ENCODE measurements around the gene MACROD2.
A peak's percentile ranks its signal among the peaks of the same experiment; 100 is the strongest.

The MACROD2 gene

GRCh38 chr20:14067603-14068002 is 72.3 kb downstream of the MACROD2 start:
- DNase-seq (ENCODE audit: low read depth in 1 of 2, low spot score in 1 of 2): no peak
- in situ Hi-C loops (cut with HindIII; ENCODE audit: low pct_unique_long_range_greater_than_20kb, low sequenced_read_pairs): no loop called here
- TF ChIP-seq JUND (IDR thresholded peaks at IDR 0.05; ENCODE audit: low read depth): no peak

GRCh38 chr20:14069796-14070195 is 74.5 kb downstream of the MACROD2 start:
- in situ Hi-C loops (cut with HindIII; ENCODE audit: low pct_unique_long_range_greater_than_20kb, low sequenced_read_pairs): no loop called here
- no peak for TF ChIP-seq JUND (IDR thresholded peaks at IDR 0.05; ENCODE audit: low read depth)
- no peak for DNase-seq (ENCODE audit: low read depth in 1 of 2, low spot score in 1 of 2)

DNA sequence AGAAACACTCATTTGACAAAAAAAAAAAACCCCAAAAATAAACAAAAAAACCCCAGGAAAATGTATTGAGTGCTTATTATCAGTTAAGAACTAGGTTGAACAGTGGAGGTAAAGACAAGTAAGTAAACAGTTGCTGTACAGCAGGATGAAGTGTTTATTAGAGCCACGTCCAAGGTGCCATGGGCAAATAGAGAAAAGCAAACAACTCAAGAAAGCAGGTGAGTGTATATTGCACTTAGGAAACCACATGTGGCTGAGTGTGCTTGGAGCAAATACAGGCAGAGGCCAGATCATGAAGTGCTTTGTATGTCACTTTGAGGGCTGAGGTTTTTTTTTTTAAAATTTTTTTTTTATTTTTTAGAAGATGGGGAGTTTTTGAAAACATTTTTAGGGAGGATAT is 98.3 kb downstream of the MACROD2 start:
- peak; percentile 21 to 89 for DNase-seq (ENCODE audit: low read depth in 1 of 2, low spot score in 1 of 2)
- in situ Hi-C loops (cut with HindIII; ENCODE audit: low pct_unique_long_range_greater_than_20kb, low sequenced_read_pairs): no loop called here

DNA sequence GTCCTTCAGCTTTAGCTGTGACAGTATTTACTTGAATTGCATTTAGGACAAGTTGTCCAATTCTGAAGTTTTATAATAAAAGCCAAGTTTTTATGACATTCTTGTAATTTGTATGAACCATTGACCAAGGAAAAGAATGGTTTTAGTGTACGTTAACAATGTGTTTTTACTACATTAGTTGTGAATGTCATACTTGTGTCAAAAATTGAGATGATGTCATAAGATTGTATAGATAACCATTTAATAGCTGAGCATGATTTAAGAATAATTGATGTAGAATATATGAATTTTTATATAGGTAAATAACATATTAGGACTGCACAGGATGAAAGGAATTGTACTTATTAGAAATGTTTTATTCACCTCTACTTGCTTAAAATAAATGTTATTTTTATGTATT is 102.9 kb downstream of the MACROD2 start:
- DNase-seq (ENCODE audit: low read depth in 1 of 2, low spot score in 1 of 2): no peak
- in situ Hi-C loops (cut with HindIII; ENCODE audit: low pct_unique_long_range_greater_than_20kb, low sequenced_read_pairs): no loop called here
- no peak for TF ChIP-seq JUND (IDR thresholded peaks at IDR 0.05; ENCODE audit: low read depth)

More for the DNA sequence above, 98.3 kb downstream of the MACROD2 start:
- TF ChIP-seq JUND (IDR thresholded peaks at IDR 0.05; ENCODE audit: low read depth): no peak

- TF ChIP-seq JUND (IDR thresholded peaks at IDR 0.05; ENCODE audit: low read depth): no peak
- no peak for DNase-seq (ENCODE audit: low read depth in 1 of 2, low spot score in 1 of 2)
- in situ Hi-C loops (cut with HindIII; ENCODE audit: low pct_unique_long_range_greater_than_20kb, low sequenced_read_pairs): no loop called here
Measured at GRCh38 chr20:14113416-14113815, 118.1 kb downstream of the MACROD2 start.

GRCh38 chr20:14114065-14114704 is 118.9 kb downstream of the MACROD2 start:
- DNase-seq (ENCODE audit: low read depth in 1 of 2, low spot score in 1 of 2): no peak
- in situ Hi-C loops (cut with HindIII; ENCODE audit: low pct_unique_long_range_greater_than_20kb, low sequenced_read_pairs): no loop called here
- no peak for TF ChIP-seq JUND (IDR thresholded peaks at IDR 0.05; ENCODE audit: low read depth)

DNA sequence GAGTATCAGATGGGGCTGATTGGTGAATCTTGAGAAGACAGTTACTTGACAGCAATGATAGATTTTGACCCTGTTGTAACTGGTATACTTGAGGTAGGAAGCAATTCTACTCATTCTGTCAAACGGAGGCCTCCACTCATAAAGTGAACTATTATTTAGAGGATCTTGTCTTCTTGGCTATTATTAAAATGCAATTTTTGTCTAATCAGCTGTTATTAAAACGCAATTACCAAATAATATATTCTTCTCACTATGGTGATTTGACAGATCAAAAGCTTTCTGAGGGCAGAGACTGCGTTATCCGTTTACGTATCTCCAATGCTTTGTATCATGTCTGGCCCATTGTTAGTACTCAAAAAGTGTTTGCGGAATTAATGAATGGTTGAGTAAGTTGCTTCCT is 120.7 kb downstream of the MACROD2 start:
- no peak for DNase-seq (ENCODE audit: low read depth in 1 of 2, low spot score in 1 of 2)
- no peak for TF ChIP-seq JUND (IDR thresholded peaks at IDR 0.05; ENCODE audit: low read depth)
- in situ Hi-C loops (cut with HindIII; ENCODE audit: low pct_unique_long_range_greater_than_20kb, low sequenced_read_pairs): no loop called here

- in situ Hi-C loops (cut with HindIII; ENCODE audit: low pct_unique_long_range_greater_than_20kb, low sequenced_read_pairs): no loop called here
- TF ChIP-seq JUND (IDR thresholded peaks at IDR 0.05; ENCODE audit: low read depth): no peak
- DNase-seq (ENCODE audit: low read depth in 1 of 2, low spot score in 1 of 2): no peak
Measured at GRCh38 chr20:14117768-14118167, 122.5 kb downstream of the MACROD2 start.

DNA sequence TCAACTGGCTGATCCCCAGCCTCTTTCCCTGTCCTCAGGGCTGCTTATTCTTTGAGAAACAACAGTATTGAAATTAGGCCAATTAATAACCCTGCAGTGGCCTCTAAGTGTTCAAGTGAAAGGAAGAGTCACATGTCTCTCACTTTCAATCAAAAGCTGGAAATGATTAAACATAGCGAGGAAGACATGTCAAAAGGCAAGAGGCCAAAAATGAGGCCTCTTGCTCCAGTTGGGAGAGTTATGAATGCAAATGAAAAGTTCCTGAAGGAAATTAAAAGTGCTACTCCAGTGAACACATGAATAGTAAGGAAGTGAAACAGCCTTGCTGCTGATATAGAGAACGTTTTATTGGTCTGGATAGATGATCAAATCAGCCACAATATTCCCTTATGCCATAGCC is 131.5 kb downstream of the MACROD2 start:
- DNase-seq (ENCODE audit: low read depth in 1 of 2, low spot score in 1 of 2): no peak
- no peak for TF ChIP-seq JUND (IDR thresholded peaks at IDR 0.05; ENCODE audit: low read depth)
- in situ Hi-C loops (cut with HindIII; ENCODE audit: low pct_unique_long_range_greater_than_20kb, low sequenced_read_pairs): no loop called here

DNA sequence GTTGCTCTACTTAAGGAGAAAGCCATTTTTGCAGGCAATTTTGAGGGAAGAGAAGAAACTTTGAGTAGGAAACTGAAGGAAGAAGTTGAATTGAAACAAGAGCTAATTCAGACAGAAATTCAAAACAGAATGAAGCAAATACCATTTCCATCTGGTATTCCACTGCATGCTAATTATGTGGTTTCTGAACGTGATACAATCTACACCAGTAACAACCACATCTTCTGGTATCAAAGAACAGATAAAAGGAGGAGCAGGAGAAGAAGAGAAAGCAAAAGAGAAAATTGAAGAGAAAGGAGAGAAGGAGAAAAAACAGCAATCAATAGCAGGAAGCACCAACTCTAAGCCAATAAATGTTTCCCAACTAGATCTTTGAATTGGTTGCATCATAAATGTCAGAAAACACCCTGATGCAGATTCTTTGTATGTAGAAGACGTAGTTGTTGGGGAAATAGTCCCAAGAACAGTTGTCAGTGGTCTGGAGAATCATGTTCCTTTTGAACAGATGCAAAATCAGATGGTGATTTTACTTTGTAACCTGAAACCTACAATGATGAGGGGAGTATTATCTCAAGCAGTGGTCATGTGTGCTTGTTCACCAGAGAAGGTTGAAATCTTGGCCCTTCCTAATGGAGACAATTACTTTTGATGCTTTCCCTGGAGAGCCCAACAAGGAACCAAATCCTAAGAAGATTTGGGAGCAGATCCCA is 132.4 kb downstream of the MACROD2 start:
- in situ Hi-C loops (cut with HindIII; ENCODE audit: low pct_unique_long_range_greater_than_20kb, low sequenced_read_pairs): no loop called here
- DNase-seq (ENCODE audit: low read depth in 1 of 2, low spot score in 1 of 2): no peak
- TF ChIP-seq JUND (IDR thresholded peaks at IDR 0.05; ENCODE audit: low read depth): no peak

- DNase-seq (ENCODE audit: low read depth in 1 of 2, low spot score in 1 of 2): peak in 1 of 2 experiments; percentile 2
- TF ChIP-seq JUND (IDR thresholded peaks at IDR 0.05; ENCODE audit: low read depth): no peak
- in situ Hi-C loops (cut with HindIII; ENCODE audit: low pct_unique_long_range_greater_than_20kb, low sequenced_read_pairs): no loop called here
Measured at GRCh38 chr20:14134004-14134403, 138.7 kb downstream of the MACROD2 start.

DNA sequence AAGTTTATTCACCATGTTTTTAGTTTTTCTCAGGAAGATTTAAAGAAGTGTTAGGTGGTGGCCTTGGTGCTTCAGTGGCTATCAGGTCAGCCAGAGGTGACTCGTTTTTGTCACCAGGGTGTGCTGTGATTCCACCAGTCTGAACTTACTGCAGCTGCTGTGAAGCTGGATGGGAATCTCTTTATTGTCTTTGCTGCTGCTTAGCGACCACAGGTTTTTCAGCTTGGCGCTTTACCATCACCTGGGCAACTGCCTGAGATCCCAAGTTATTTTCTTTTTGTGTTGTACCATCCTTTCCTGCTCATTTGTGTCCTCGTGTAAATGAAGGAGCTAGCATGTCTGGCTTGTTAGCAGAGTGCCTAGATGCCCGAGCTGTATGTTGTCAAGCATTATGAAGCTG is 146.9 kb downstream of the MACROD2 start:
- in situ Hi-C loops (cut with HindIII; ENCODE audit: low pct_unique_long_range_greater_than_20kb, low sequenced_read_pairs): no loop called here
- DNase-seq (ENCODE audit: low read depth in 1 of 2, low spot score in 1 of 2): peak; percentile 18 to 67
- TF ChIP-seq JUND (IDR thresholded peaks at IDR 0.05; ENCODE audit: low read depth): no peak

DNA sequence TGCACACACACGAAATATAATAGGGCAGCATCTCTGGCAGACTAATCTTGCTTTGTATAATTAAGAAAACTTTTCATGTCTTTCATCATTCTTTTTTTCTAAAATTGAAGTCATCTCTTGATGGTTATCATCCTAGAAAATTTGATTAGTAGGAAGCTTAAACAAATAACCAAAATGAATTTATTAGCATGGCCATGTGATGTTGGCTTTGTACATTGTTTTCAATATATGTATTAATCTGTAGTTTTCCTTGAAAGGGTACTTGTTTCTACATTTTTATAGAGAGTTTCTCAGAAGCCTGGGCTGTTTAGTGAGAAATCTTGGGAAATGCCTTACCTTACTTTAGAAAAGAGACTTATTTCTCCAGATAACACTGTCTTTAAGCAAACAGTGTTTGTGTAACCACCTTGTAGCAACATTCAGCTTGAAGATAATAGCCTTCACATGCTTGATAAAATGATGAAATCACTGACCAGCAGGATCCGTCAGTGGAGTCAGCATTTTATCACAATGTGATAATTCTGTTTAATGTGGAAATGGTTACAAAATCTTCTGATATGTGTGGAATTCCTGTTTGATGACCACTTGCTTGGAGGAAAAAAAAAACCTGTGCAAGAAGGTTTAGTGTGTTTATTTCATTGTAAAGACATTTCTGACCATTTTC is 147.8 kb downstream of the MACROD2 start:
- no peak for TF ChIP-seq JUND (IDR thresholded peaks at IDR 0.05; ENCODE audit: low read depth)
- no peak for DNase-seq (ENCODE audit: low read depth in 1 of 2, low spot score in 1 of 2)
- in situ Hi-C loops (cut with HindIII; ENCODE audit: low pct_unique_long_range_greater_than_20kb, low sequenced_read_pairs): no loop called here

Data from T47D (cell line).